HG02970 (cell line): ENCODE results near the gene MINDY4B.

Experiments
- ATAC-seq: cut with Tn5 transposase; IDR thresholded peaks from one replicate; pipeline ENCODE4 v1.9.1; 2021; ENCODE audit warnings: mild to moderate bottlenecking, moderate library complexity, moderate number of reproducible peaks; ENCODE audit not compliant: unreplicated experiment, low FRiP score

Gene MINDY4B

GRCh38 chr3:150905339-150905738 lies at the start of gene MINDY4B:
MINDY4B (minus strand) TSS chr3:150905439; CDS start chr3:150905439, 0 bp downstream.
- ATAC-seq = no peak

GRCh38 chr3:150951923-150952322 lies 46.7 kb upstream of the MINDY4B start:
- ATAC-seq = no peak

DNA sequence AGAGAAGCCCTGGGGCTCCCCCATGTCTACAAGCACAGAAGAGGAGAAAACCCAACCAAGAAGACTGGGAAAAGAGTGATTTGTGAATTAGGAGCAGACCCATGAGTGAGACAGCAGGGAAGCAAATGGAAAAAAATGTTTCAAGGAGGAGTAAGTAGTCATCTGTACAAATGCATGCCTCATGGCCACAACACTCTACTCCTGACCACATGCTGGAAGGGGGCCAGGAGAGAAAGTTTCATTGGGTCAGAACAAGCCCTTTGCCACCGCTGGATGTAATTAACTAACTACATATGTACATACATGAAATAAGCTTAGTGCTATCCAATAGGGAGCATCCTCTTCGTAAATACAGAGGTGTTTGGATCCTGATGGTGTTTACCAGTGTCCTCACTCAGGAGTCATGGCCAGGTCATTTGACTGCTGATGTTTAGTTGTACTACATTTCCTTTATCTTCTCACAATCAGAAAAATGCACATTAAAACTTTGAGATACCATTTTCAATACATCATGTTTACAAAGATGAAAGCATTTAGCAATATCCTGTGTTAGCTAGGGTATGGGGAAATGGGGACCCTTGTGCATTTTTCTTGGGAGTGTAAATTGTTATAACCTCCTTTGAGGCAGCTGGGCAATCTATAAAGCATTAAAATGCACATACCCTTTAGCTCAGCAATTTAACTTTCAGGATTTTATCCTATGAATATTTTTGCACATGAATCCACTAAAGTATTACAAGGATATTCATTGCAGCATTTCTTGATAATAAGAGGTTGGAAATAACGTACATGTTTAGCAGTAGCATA lies 40.2 kb upstream of the MINDY4B start:
- ATAC-seq = no peak

DNA sequence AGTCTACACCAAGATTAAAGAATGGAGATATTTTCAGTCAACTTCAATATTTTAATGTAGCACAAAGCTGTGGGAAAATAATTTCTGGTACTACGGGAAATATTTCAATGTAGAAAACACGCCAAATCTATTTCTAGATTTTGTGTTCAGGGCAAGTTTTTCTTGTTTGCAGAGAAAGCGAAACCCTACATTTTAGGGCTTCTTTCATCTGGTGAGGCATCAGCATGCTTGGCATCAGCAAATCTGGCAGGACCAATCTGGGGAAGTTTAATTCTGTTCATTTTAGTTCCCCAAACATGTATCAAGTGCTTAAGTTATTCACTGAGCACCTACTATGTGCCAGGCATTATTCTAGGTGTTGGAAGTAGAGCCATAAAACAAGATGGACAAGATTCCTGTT lies 37.0 kb upstream of the MINDY4B start:
- no peak for ATAC-seq

GRCh38 chr3:150936693-150937092 lies 31.5 kb upstream of the MINDY4B start:
- peak; percentile 58 for ATAC-seq

- ATAC-seq = no peak
Measured at GRCh38 chr3:150933473-150933995, 28.3 kb upstream of the MINDY4B start.

DNA sequence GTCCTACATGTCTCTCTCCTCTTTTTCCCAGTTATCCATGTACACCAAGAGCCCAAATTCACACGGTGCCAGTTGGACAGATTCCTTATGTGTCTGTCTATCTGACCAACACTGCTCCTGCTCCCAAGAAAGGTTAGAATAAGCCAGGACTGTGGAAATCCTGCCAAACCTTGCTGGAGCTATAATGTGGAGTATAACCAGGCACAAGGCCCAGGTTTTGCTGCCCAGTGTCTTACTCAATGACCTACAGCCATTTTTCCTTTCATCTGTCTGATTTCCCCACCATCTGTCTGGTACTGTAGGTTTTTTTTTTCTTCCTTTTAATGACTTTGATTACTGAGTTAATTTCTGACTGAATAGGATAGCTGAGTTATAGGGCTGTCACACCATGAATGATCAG lies 26.5 kb upstream of the MINDY4B start:
- no peak for ATAC-seq

DNA sequence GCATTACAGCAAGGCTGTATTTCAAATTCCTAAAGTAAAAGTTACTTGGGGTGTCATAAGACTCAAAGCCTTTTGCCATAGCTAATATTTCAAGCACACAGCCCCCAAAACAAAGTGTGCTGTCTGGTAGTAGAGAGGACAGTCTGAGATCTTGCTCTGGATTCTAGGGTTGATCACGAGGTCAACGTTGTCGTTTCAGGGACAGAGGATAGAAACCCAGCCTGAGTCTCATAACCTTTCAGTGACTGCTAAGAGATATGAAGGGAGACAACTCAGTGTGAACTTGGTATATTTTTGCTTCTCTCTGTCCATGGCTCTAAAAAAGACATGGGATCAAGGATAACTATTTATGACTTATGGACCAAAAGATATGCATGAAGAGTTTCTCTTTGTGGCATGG lies 25.6 kb upstream of the MINDY4B start:
- no peak for ATAC-seq

DNA sequence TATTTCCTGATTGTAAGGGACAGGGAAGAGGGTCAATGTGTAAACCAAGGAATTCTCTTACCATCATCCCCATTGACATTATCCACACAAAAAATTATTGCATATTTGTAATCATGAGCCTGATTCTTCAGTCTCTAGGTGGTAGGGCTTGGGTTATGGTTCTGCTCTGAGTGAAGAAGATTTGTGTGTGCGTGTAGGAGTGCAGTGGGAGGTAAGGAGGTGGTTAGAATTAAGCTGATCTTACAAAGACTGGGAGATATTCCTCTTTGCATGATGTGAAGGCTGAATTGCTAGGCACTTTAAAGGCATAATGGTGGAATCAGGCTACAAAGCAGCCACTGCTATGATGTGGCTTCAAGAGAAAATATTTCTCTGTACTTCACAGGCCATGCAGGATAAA lies 23.0 kb upstream of the MINDY4B start:
- ATAC-seq = no peak

- no peak for ATAC-seq
Measured at GRCh38 chr3:150926328-150926727, 21.1 kb upstream of the MINDY4B start.

DNA sequence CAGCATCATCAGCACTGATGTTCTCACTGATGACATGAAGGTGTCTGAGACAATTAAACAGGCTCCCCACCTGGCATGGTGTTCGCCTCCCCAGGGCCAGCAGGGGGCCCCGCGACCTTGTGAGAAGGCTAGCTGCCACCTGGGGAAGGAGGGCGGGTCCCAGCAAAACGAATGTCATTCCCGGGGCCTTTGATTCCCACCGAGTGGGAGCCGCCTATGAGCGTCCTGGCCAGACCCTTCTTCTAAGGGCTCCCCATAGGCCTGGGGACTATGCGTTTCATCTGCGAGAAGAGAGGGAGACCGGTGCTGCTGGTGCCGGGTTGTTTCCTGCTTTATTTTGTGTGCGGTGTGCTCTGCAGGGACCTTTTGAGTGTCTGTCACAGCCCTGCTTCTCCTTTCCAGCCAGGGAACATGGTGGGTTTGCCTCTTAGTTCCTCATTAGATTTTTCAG lies 20.5 kb upstream of the MINDY4B start:
- ATAC-seq = peak; percentile 73

GRCh38 chr3:150922611-150923010 lies 17.4 kb upstream of the MINDY4B start:
- ATAC-seq = no peak

GRCh38 chr3:150921209-150921608 lies 16.0 kb upstream of the MINDY4B start:
- ATAC-seq = no peak

DNA sequence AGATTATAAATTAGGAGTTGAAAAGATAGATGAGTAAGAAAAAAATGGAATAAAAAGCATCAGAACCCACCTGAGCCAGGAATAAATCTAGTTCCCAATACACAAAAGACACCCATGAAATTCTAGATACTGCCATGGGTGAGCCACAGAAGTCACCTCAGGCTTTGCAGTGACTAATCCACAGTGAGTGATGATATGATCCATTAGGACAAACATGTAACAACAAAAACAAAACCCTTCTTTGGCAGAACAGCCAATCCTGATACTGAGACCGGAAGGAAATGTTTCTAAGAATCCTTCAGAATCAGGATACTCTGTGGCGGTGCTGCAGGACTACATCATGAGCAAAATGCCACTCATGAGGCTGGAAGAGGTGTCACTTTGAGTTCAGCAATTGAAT lies 15.0 kb upstream of the MINDY4B start:
- ATAC-seq = no peak

- no peak for ATAC-seq
Measured at GRCh38 chr3:150917951-150918350, 12.7 kb upstream of the MINDY4B start.

DNA sequence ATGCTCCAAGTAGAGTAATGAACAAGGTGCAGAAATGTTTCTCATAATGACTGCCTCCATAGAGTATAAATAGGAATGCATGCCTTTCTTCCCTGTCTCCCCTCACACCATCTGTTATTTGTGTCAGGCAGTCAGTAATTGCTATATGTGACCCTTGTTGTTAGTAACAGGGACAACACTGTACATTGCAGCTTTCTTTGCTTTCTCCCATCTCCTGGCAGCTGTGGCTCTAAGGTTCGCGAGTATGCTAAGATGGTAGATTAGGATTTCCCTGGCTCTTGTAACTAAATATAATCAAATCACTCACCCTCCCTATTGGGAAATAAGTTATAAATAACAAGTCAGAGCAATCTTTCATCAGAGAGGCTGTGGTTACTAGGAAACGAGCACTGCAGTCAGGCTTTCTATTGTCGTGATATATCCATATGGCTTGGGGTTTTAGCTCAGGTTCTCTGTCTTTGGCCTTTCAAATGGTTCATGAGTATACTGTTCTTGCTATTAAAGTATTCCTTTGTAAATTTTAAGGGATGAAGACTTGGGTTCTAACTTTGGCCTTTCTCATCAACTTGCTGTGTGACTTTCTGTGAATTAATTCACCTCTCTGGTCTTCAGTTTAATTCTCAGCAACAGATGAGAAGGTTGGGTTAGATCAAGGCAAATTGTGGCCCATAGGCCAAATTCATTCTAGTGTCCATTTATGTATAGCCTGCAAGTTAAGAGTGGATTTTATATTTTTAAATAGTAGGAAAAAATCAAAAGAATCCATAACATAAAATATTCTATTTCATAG lies 8.1 kb upstream of the MINDY4B start:
- no peak for ATAC-seq

- ATAC-seq = no peak
Measured at GRCh38 chr3:150912501-150912900, 7.3 kb upstream of the MINDY4B start.

- ATAC-seq = no peak
Measured at GRCh38 chr3:150911771-150912170, 6.5 kb upstream of the MINDY4B start.

GRCh38 chr3:150906461-150906860 lies 1.2 kb upstream of the MINDY4B start:
- no peak for ATAC-seq

- no peak for ATAC-seq
Measured at GRCh38 chr3:150905746-150906145, 507 bp upstream of the MINDY4B start.

- ATAC-seq = no peak
Measured at GRCh38 chr3:150902988-150903387, 2.3 kb downstream of the MINDY4B start.
